K562 (cell line): ENCODE results near the gene NFATC2. TPM values are rescaled to one million over a fixed set of nuclear protein-coding genes. Genes with fewer than 3 reads are reported as not detected.

Experiments
- ATAC-seq: fragments of 200-7000 bp; cut with Tn5 transposase; 3 replicates; pipeline ENCODE4 v1.9.1; 2020; ENCODE audit warnings: moderate library complexity
- BruUV-seq: library from RNA; stranded (reverse); fragments of 400-500 nt; replicated peaks from 2 replicates; lab custom pipeline; 2021; lab: Mats Ljungman, UMichigan
- CTCF ChIA-PET: fragments of 300-600 bp; formaldehyde crosslinking; extraction: SDS; loops from one replicate; lab custom pipeline; 2021; ENCODE audit warnings: low intra/inter-chr PET ratio; lab: Yijun Ruan, JAX
- POLR2A ChIA-PET: fragments of 300-600, 350-650 bp; sonication (Branson Sonifier 250); formaldehyde crosslinking; extraction: SDS; loops from one replicate; lab custom pipeline; 2021; ENCODE audit warnings: antibody characterized with exemption, inconsistent platforms; lab: Yijun Ruan, JAX
- DNase-seq, 4 experiments: peaks; one replicate each; pipeline versions ENCODE4 v3.0.0 to v3.0.0-alpha.2; 2011 to 2018; ENCODE audit warnings: low spot score in 3 of 4, mixed read lengths in 3 of 4; ENCODE audit errors: extremely low read depth in 1 of 4
- FAIRE-seq: peaks from 2 replicates; lab custom pipeline; 2011; peaks lifted over from hg19 to GRCh38; lab: Jason Lieb, UNC
- H2AFZ ChIP-seq: 2 replicates; pipeline ENCODE4 v1.6.0; 2011; ENCODE audit warnings: low read depth, low read length, control low read depth, inconsistent platforms
- H3K27ac ChIP-seq: fragments of 200-600 bp; 3 replicates; pipeline ENCODE4 v1.8.0; 2011; ENCODE audit warnings: low read depth, mild to moderate bottlenecking, control low read depth, inconsistent platforms, low read length, moderate library complexity, mixed read lengths; ENCODE audit errors: extremely low read depth
- H3K27me3 ChIP-seq, 2 experiments: fragments of 300-600 bp in 1 of 2; 2 replicates in 1 of 2; 3 replicates in 1 of 2; pipeline versions ENCODE4 v1.6.0 to v1.8.0; 2011; ENCODE audit warnings: inconsistent platforms in 2 of 2, low read length in 2 of 2, mild to moderate bottlenecking in 1 of 2, mixed read lengths in 1 of 2, moderate library complexity in 1 of 2; ENCODE audit not compliant: control insufficient read depth in 2 of 2, insufficient read depth in 2 of 2
- H3K36me3 ChIP-seq: fragments of 300-600 bp; 3 replicates; pipeline ENCODE4 v1.8.0; 2011; ENCODE audit warnings: mild to moderate bottlenecking, low read length, inconsistent platforms; ENCODE audit not compliant: control insufficient read depth, insufficient read depth
- H3K4me1 ChIP-seq, 2 experiments: fragments of 200-600 bp in 1 of 2; replicated peaks in 1 of 2; 2 replicates in 1 of 2; 3 replicates in 1 of 2; pipeline versions ENCODE4 v1.5.1 to v1.8.0; 2011; ENCODE audit warnings: inconsistent platforms in 2 of 2, low read length in 2 of 2, mild to moderate bottlenecking in 1 of 2, mixed read lengths in 1 of 2, moderate library complexity in 1 of 2; ENCODE audit not compliant: control insufficient read depth in 2 of 2, insufficient read depth in 2 of 2
- H3K4me2 ChIP-seq: 2 replicates; pipeline ENCODE4 v1.6.1; 2011; ENCODE audit warnings: low read length, control low read depth, inconsistent platforms, mixed read lengths; ENCODE audit not compliant: insufficient read depth
- H3K4me3 ChIP-seq: fragments of 200-600 bp; sonication (generic), shearing (Covaris generic); 2 replicates; pipeline ENCODE4 v1.5.1; 2016; ENCODE audit warnings: control low read depth, inconsistent platforms
- H3K79me2 ChIP-seq: fragments of 200-600 bp; 3 replicates; pipeline ENCODE4 v1.8.0; 2011; ENCODE audit warnings: low read length, inconsistent platforms; ENCODE audit not compliant: control insufficient read depth, insufficient read depth
- H3K9ac ChIP-seq, 2 experiments: 2 replicates each; pipeline versions ENCODE4 v1.6.0 to v1.6.1; 2011; ENCODE audit warnings: low read depth in 2 of 2, low read length in 2 of 2, control low read depth in 1 of 2, inconsistent platforms in 1 of 2, mild to moderate bottlenecking in 1 of 2, mixed read lengths in 1 of 2; ENCODE audit not compliant: insufficient read depth in 1 of 2
- H3K9me1 ChIP-seq: one replicate; pipeline ENCODE4 v1.6.0; 2011; ENCODE audit warnings: inconsistent platforms, mild to moderate bottlenecking, low read length, moderate library complexity; ENCODE audit not compliant: control insufficient read depth, insufficient read depth
- H3K9me3 ChIP-seq: replicated peaks from 2 replicates; pipeline ENCODE4 v1.5.1; 2011; ENCODE audit warnings: low read depth, low read length, inconsistent platforms; ENCODE audit not compliant: control insufficient read depth, insufficient read depth
- H4K20me1 ChIP-seq: replicated peaks from 2 replicates; pipeline ENCODE4 v1.6.1; 2011; ENCODE audit warnings: low read length, inconsistent platforms, mixed read lengths; ENCODE audit not compliant: control insufficient read depth, insufficient read depth
- PHF21A ChIP-seq: fragments of 450-650 bp; IDR thresholded peaks from 2 replicates; pipeline ENCODE4 v1.6.1; 2017; ENCODE audit warnings: low read depth, borderline replicate concordance
- RAD51 ChIP-seq: fragments of 450-650 bp; IDR thresholded peaks from 2 replicates; pipeline ENCODE4 v1.7.1; 2016; ENCODE audit warnings: low read depth, mild to moderate bottlenecking, borderline replicate concordance
- USF1 ChIP-seq: sonication (generic); formaldehyde crosslinking; IDR thresholded peaks from 2 replicates; pipeline ENCODE4 v1.9.0; 2022; ENCODE audit warnings: mild to moderate bottlenecking, missing genetic modification reagents
- USF2 ChIP-seq: sonication (generic); formaldehyde crosslinking; IDR thresholded peaks from 2 replicates; pipeline ENCODE4 v1.5.0; 2020; ENCODE audit warnings: missing genetic modification reagents
- ZBTB1 ChIP-seq: sonication (generic); formaldehyde crosslinking; IDR thresholded peaks from 2 replicates; pipeline ENCODE4 v1.8.1; 2023; ENCODE audit warnings: missing genetic modification reagents, low read depth, mild to moderate bottlenecking, borderline replicate concordance
- in situ Hi-C: fragments of 300-500 bp; cut with MboI; formaldehyde crosslinking; loops from 4 replicates; pipeline ENCODE4 v1.15.0; 2018; ENCODE audit warnings: inconsistent platforms, mixed read lengths
- intact Hi-C: fragments of 100-400 bp; cut with micrococcal nuclease; formaldehyde crosslinking; loops from 2 replicates; pipeline ENCODE4 v1.14.2; 2022
- polyA plus RNA-seq, 8 experiments: library from polyadenylated mRNA; depleted of rRNA in 4 of 8; stranded (reverse) in 5 of 8; unstranded in 3 of 8; fragments of >200 nt; fragmentation: Nextera tagmentation in 2 of 8; fragmentation: Illumina TruSeq in 1 of 8; extraction: Ambion mirVana in 2 of 8; extraction: Trizol in 1 of 8; gene quantifications; 2 replicates each; pipeline versions ENCODE4 v1.2.1 to v1.2.3, GENCODE V29; 2011 to 2014; ENCODE audit warnings: inconsistent platforms in 1 of 8, missing spikeins in 1 of 8
- total RNA-seq, 7 experiments: library from RNA; depleted of rRNA in 6 of 7; stranded (reverse); fragments of >200 nt in 6 of 7; fragmentation: Illumina TruSeq in 2 of 7; extraction: Trizol in 2 of 7; gene quantifications; 2 replicates each; pipeline versions ENCODE4 v1.2.1 to v1.2.3, GENCODE V29; 2011 to 2021; ENCODE audit warnings: low replicate concordance in 1 of 7

The NFATC2 gene
- total and polyA plus RNA-seq, 9 of the 15 experiments (the other 6 are each of a cell fraction or from before 2014, with no cell fraction given): 1.9 to 11.2 (median 3.0) TPM

GRCh38 chr20:51581571-51581970 is 39.1 kb upstream of the NFATC2 start:
- DNase-seq (no peak), FAIRE-seq (no peak), ATAC-seq (no peak)
- in situ Hi-C loops: no loop called here
- H3K79me2 ChIP-seq: no peaks in the 10 kb centered on the region
- H3K4me1 ChIP-seq: no peaks in the 10 kb centered on the region; a peak in 3 of 5 replicates
- no peaks in the 10 kb centered on the region for H3K36me3 ChIP-seq
- H3K27ac ChIP-seq: no peak overlapping the region
- no peaks in the 10 kb centered on the region for H4K20me1 ChIP-seq
- no TSS peak for BruUV-seq
- TF ChIP-seq PHF21A: no peak
- peak; percentile 66 for TF ChIP-seq USF1 (CRISPR knock-in tag)
- TF ChIP-seq ZBTB1 (CRISPR knock-in tag): no peak
- TF ChIP-seq USF2 (CRISPR knock-in tag): peak; percentile 27; the same call in 1 of the 2 replicates
- peak; percentile 31; the same call in 1 of the 2 replicates for TF ChIP-seq RAD51
- CTCF ChIA-PET: no interaction called here
- no peak overlapping the region for H3K4me2 ChIP-seq
- H3K9me3 ChIP-seq: no peaks in the 10 kb centered on the region
- H3K9ac ChIP-seq: no peak overlapping the region
- H2AFZ ChIP-seq: no peak overlapping the region
- H3K9me1 ChIP-seq: no peaks in the 10 kb centered on the region
- intact Hi-C loops: no loop called here
- no peaks in the 10 kb centered on the region for H3K27me3 ChIP-seq
- POLR2A ChIA-PET: no interaction called here
- H3K4me3 ChIP-seq: no peak overlapping the region
